IMR-90 (cell line): ENCODE data around the gene UXS1. TPM values are rescaled to one million over a fixed set of nuclear protein-coding genes. Genes with fewer than 3 reads are reported as not detected.

Source experiments
- ATAC-seq: fragments of 200-7000 bp; cut with Tn5 transposase; 2 replicates; pipeline ENCODE4 v1.9.1; 2020; ENCODE audit warnings: low read depth, mild to moderate bottlenecking, moderate library complexity
- BruUV-seq: library from RNA; stranded (reverse); fragments of 400-500 nt; replicated peaks from 2 replicates; lab custom pipeline; 2021; lab: Mats Ljungman, UMichigan
- CTCF ChIA-PET: fragments of 300-600 bp; formaldehyde crosslinking; extraction: SDS; loops from one replicate; lab custom pipeline; 2021; ENCODE audit warnings: antibody characterized with exemption; lab: Yijun Ruan, JAX
- POLR2A ChIA-PET: fragments of 300-600 bp; sonication (Branson Sonifier 250); formaldehyde crosslinking; loops from one replicate; lab custom pipeline; 2022; ENCODE audit warnings: antibody characterized with exemption; ENCODE audit not compliant: unreplicated experiment; lab: Charles Lee
- DNase-seq: peaks from one replicate; pipeline ENCODE4 v3.0.0; 2013
- H2AFZ ChIP-seq: replicated peaks from 2 replicates; pipeline ENCODE3; 2013; ENCODE audit warnings: low read length, mild to moderate bottlenecking; ENCODE audit not compliant: poor library complexity
- H2AK5ac ChIP-seq: 2 replicates; pipeline ENCODE4 v1.6.1; 2013; ENCODE audit warnings: low read depth, low read length, inconsistent platforms
- H2AK9ac ChIP-seq: replicated peaks from 2 replicates; pipeline ENCODE3; 2013; ENCODE audit warnings: mild to moderate bottlenecking, low read depth, low read length, moderate library complexity; ENCODE audit not compliant: poor library complexity
- H2BK120ac ChIP-seq: 2 replicates; pipeline ENCODE4 v1.6.1; 2013; ENCODE audit warnings: low read depth, low read length, inconsistent platforms
- H2BK15ac ChIP-seq: 3 replicates; pipeline ENCODE4 v1.6.1; 2013; ENCODE audit warnings: low read depth, low read length, inconsistent platforms
- H2BK20ac ChIP-seq: 2 replicates; pipeline ENCODE4 v1.6.1; 2013; ENCODE audit warnings: low read depth, mild to moderate bottlenecking, inconsistent platforms, low read length, moderate library complexity
- H2BK5ac ChIP-seq: 2 replicates; pipeline ENCODE4 v1.6.1; 2013; ENCODE audit warnings: mild to moderate bottlenecking, low read depth, low read length, inconsistent platforms; ENCODE audit not compliant: poor library complexity, severe bottlenecking
- H3K14ac ChIP-seq: replicated peaks from 2 replicates; pipeline ENCODE4 v1.6.1; 2013; ENCODE audit warnings: low read depth, low read length, inconsistent platforms
- H3K18ac ChIP-seq: 2 replicates; pipeline ENCODE4 v1.6.1; 2013; ENCODE audit warnings: low read depth, low read length, control low read depth
- H3K23ac ChIP-seq: 2 replicates; pipeline ENCODE4 v1.6.1; 2013; ENCODE audit warnings: low read depth, low read length, inconsistent platforms
- H3K27ac ChIP-seq: 2 replicates; pipeline ENCODE4 v1.5.1; 2013; ENCODE audit warnings: mild to moderate bottlenecking, control low read depth, low read length; ENCODE audit not compliant: insufficient read depth
- H3K27me3 ChIP-seq: 2 replicates; pipeline ENCODE4 v1.6.1; 2013; ENCODE audit warnings: low read length; ENCODE audit not compliant: control insufficient read depth, insufficient read depth
- H3K36me3 ChIP-seq: 2 replicates; pipeline ENCODE4 v1.6.1; 2013; ENCODE audit warnings: low read length, mixed read lengths; ENCODE audit not compliant: control insufficient read depth, insufficient read depth
- H3K4ac ChIP-seq: 2 replicates; pipeline ENCODE4 v1.6.1; 2013; ENCODE audit warnings: low read depth, low read length, inconsistent platforms
- H3K4me1 ChIP-seq: 2 replicates; pipeline ENCODE4 v1.6.1; 2013; ENCODE audit warnings: low read length, mixed read lengths; ENCODE audit not compliant: control insufficient read depth, insufficient read depth
- H3K4me2 ChIP-seq: 2 replicates; pipeline ENCODE4 v1.6.1; 2013; ENCODE audit warnings: low read depth, mild to moderate bottlenecking, control low read depth, low read length, moderate library complexity
- H3K4me3 ChIP-seq: 2 replicates; pipeline ENCODE4 v1.5.1; 2013; ENCODE audit warnings: low read depth, mild to moderate bottlenecking, control low read depth, low read length, moderate library complexity; ENCODE audit not compliant: insufficient read depth
- H3K56ac ChIP-seq: 2 replicates; pipeline ENCODE4 v1.6.1; 2013; ENCODE audit warnings: low read length, inconsistent platforms; ENCODE audit not compliant: insufficient read depth; ENCODE audit errors: extremely low read depth
- H3K79me1 ChIP-seq, 2 experiments: 2 replicates each; pipeline ENCODE4 v1.6.1; 2013; ENCODE audit warnings: low read length in 2 of 2, inconsistent platforms in 1 of 2, low read depth in 1 of 2
- H3K9ac ChIP-seq: 2 replicates; pipeline ENCODE4 v1.6.1; 2013; ENCODE audit warnings: low read depth, low read length, control low read depth
- H3K9me1 ChIP-seq: 2 replicates; pipeline ENCODE4 v1.6.1; 2013; ENCODE audit warnings: low read length, inconsistent platforms; ENCODE audit not compliant: insufficient read depth
- H3K9me3 ChIP-seq: 2 replicates; pipeline ENCODE4 v1.6.1; 2013; ENCODE audit warnings: low read length; ENCODE audit not compliant: control insufficient read depth, insufficient read depth
- H4K20me1 ChIP-seq: 2 replicates; pipeline ENCODE4 v1.6.1; 2013; ENCODE audit warnings: low read length, inconsistent platforms; ENCODE audit not compliant: insufficient read depth
- H4K5ac ChIP-seq: 2 replicates; pipeline ENCODE4 v1.6.1; 2013; ENCODE audit warnings: mild to moderate bottlenecking, low read depth, low read length, control low read depth
- H4K8ac ChIP-seq, 2 experiments: 2 replicates each; pipeline ENCODE4 v1.6.1; 2013; ENCODE audit warnings: low read depth in 2 of 2, low read length in 2 of 2, control low read depth in 1 of 2, inconsistent platforms in 1 of 2
- H4K91ac ChIP-seq: 2 replicates; pipeline ENCODE4 v1.6.1; 2013; ENCODE audit warnings: low read depth, low read length, inconsistent platforms; ENCODE audit not compliant: insufficient read depth
- MAFK ChIP-seq: IDR thresholded peaks from 2 replicates; pipeline ENCODE4 v1.6.1; 2012; ENCODE audit warnings: low read depth, low read length, improper control_type of control experiment
- RAD21 ChIP-seq: IDR thresholded peaks from 2 replicates; pipeline ENCODE4 v1.6.1; 2012; ENCODE audit warnings: low read length, improper control_type of control experiment
- RCOR1 ChIP-seq: IDR thresholded peaks from 2 replicates; pipeline ENCODE4 v1.6.1; 2012; ENCODE audit warnings: mild to moderate bottlenecking, low read length, improper control_type of control experiment; ENCODE audit not compliant: insufficient replicate concordance
- RFX5 ChIP-seq: IDR thresholded peaks from 2 replicates; pipeline ENCODE4 v1.8.0; 2012; ENCODE audit warnings: low read depth, mild to moderate bottlenecking, low read length, moderate library complexity
- SMC3 ChIP-seq: fragments of 150-350 bp; IDR thresholded peaks from 2 replicates; pipeline ENCODE4 v1.6.1; 2016; ENCODE audit warnings: low read depth, mild to moderate bottlenecking, antibody characterized with exemption, low read length, moderate library complexity
- whole genome bisulfite sequencing, 2 experiments: methylation state at CpG; one replicate each; pipeline versions ENCODE4 v1.1.5 to v1.1.7; 2013; ENCODE audit warnings: missing lambda C conversion rate in 2 of 2; ENCODE audit not compliant: insufficient read length in 1 of 2; ENCODE audit errors: extremely low coverage in 2 of 2; 5-methylcytosine and 5-hydroxymethylcytosine counted together
- dilution Hi-C: fragments of 300-500 bp; cut with HindIII; formaldehyde crosslinking; loops from one replicate; pipeline ENCODE4 v1.14.3; 2018; ENCODE audit warnings: low sequenced_read_pairs; ENCODE audit not compliant: unreplicated experiment
- in situ Hi-C: fragments of 300-500 bp; cut with MboI; formaldehyde crosslinking; loops from 3 replicates; pipeline ENCODE4 v1.14.3; 2019; ENCODE audit warnings: low sequenced_read_pairs, inconsistent platforms, mixed read lengths
- intact Hi-C: fragments of 100-400 bp; cut with micrococcal nuclease; formaldehyde crosslinking; loops from 2 replicates; pipeline ENCODE4 v1.10.0; 2022
- polyA plus RNA-seq, 3 experiments: library from polyadenylated mRNA; depleted of rRNA; stranded (reverse); fragments of >200 nt; gene quantifications; 2 replicates each; pipeline ENCODE4 v1.2.3, GENCODE V29; 2012; ENCODE audit warnings: low replicate concordance in 1 of 3
- total RNA-seq: library from RNA; depleted of rRNA; stranded (reverse); fragments of >200 nt; gene quantifications from 2 replicates; pipeline ENCODE4 v1.2.3, GENCODE V29; 2012

Gene UXS1
- total and polyA plus RNA-seq, 2 of the 4 experiments (the other 2 are of a cell fraction) = 33.7 to 54.3 TPM

DNA sequence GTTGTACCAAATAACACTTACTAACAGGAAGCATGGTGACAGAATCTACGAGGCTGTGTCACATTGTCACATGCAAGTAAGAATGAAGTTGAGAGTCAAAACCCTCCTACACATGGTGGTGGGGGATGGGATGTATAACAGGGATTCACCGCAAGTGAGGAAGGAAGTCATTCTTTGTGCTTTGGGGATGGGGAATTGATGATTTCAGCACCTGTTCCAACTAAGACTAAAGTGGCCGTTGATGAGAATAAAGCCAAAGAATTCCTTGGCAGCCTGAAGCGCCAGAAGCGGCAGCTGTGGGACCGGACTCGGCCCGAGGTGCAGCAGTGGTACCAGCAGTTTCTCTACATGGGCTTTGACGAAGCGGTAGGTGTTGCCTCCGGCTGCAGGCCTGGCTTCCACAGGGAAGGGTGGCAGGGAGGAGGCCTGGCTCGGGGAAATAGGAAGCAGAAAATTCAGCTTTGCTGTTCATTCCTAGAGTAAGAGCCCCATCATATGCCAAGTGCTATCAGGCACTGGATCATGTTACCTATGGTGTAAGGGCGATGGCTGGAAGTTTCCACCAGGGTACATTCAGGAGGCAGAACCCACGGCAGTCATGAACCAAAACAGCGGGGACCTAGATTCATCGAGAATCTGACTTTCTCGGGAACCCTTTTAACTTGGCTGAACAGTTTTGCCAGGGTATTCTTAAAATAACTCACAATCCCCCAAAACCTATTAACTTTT lies 120.3 kb downstream of the UXS1 start:
- dilution Hi-C loops (no loop called here), intact Hi-C loops (no loop called here), in situ Hi-C loops (no loop called here)
- BruUV-seq = no TSS peak
- H3K4me1 ChIP-seq = no peaks in the 10 kb centered on the region
- no peak overlapping the region for H3K18ac ChIP-seq
- no peak overlapping the region for H2AFZ ChIP-seq
- no peaks in the 10 kb centered on the region for H4K20me1 ChIP-seq
- H3K9me3 ChIP-seq = no peaks in the 10 kb centered on the region
- no peak overlapping the region for H4K91ac ChIP-seq
- H3K79me1 ChIP-seq = no peaks in the 10 kb centered on the region
- H3K4ac ChIP-seq = no peak overlapping the region
- H2AK5ac ChIP-seq = no peak overlapping the region
- no peak overlapping the region for H2BK120ac ChIP-seq
- no peaks in the 10 kb centered on the region for H3K9me1 ChIP-seq
- ATAC-seq (no peak), DNase-seq (no peak)
- H2BK20ac ChIP-seq = no peak overlapping the region
- H4K5ac ChIP-seq = no peak overlapping the region
- H3K36me3 ChIP-seq = no peaks in the 10 kb centered on the region
- no peak overlapping the region for H4K8ac ChIP-seq
- H3K56ac ChIP-seq = no peak overlapping the region
- TF ChIP-seq RAD21 = no peak
- TF ChIP-seq SMC3 = no peak
- no peak for TF ChIP-seq MAFK
- no peak for TF ChIP-seq RFX5
- no peak for TF ChIP-seq RCOR1
- no peak overlapping the region for H3K23ac ChIP-seq
- H3K9ac ChIP-seq = no peak overlapping the region
- H3K4me2 ChIP-seq = no peak overlapping the region
- WGBS, 2 experiments = 73% methylated on average over 3 of the region's 17 CpGs; no CpG with 5 or more reads in 1 of the 2 experiments
- no peak overlapping the region for H2BK5ac ChIP-seq
- no peak overlapping the region for H3K27ac ChIP-seq
- no peak overlapping the region for H2BK15ac ChIP-seq
- peaks cover 25% of the 10 kb centered on the region for H3K27me3 ChIP-seq
- no peak overlapping the region for H3K14ac ChIP-seq
- ChIA-PET CTCF (no interaction called here), POLR2A (no interaction called here)
- no peak overlapping the region for H3K4me3 ChIP-seq
- no peak overlapping the region for H2AK9ac ChIP-seq
